ENCODE data around the gene ERICH2.

DNA sequence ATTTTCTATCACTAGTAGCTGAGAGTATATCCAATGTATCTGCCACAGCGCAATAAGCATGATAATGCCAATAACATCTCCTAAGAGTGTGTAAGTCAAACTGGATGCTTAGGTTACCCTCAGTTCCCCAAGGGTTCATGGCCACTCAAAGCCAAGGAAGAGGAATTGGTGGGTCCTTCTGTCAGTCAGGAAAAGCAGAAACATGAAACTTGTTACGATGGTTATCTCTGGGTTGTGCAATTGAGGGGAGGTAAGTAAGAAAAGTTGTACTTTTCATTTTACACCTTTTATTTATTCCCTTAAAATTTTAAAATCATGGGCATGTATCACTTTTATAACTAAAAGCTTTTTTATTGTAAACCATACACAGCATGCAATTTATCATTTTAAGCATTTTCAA, 36.4 kb downstream of the ERICH2 start:
- no peak for TF ChIP-seq EZH2 (IDR thresholded peaks at IDR 0.05; ENCODE audit: insufficient read depth, low read length)
- TF ChIP-seq, protein P1, sequence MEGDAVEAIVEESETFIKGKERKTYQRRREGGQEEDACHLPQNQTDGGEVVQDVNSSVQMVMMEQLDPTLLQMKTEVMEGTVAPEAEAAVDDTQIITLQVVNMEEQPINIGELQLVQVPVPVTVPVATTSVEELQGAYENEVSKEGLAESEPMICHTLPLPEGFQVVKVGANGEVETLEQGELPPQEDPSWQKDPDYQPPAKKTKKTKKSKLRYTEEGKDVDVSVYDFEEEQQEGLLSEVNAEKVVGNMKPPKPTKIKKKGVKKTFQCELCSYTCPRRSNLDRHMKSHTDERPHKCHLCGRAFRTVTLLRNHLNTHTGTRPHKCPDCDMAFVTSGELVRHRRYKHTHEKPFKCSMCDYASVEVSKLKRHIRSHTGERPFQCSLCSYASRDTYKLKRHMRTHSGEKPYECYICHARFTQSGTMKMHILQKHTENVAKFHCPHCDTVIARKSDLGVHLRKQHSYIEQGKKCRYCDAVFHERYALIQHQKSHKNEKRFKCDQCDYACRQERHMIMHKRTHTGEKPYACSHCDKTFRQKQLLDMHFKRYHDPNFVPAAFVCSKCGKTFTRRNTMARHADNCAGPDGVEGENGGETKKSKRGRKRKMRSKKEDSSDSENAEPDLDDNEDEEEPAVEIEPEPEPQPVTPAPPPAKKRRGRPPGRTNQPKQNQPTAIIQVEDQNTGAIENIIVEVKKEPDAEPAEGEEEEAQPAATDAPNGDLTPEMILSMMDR (IDR thresholded peaks at IDR 0.05; ENCODE audit: insufficient read depth, low read depth, low read length), result no peak

Data from astrocyte (in vitro differentiated cells and primary cell).